Adrenal gland (tissue), 12 donors: ENCODE results near the gene SART3. TPM values are rescaled to one million over a fixed set of nuclear protein-coding genes. Genes with fewer than 3 reads are reported as not detected.

Experiments used
- DNase-seq, 7 donors: peaks; one replicate each; pipeline ENCODE4 v3.0.0-alpha.2; 2019 to 2020
- H3K27ac ChIP-seq, 5 donors: fragments of 200-600 bp; sonication (generic) in 4 of 5; 1 replicate in 3 of 5; 2 replicates in 2 of 5; pipeline versions ENCODE4 v1.5.1 to v1.8.0; 2016 to 2020; ENCODE audit warnings: mild to moderate bottlenecking in 1 of 5
- H3K27me3 ChIP-seq: fragments of 200-600 bp; 2 replicates; pipeline ENCODE4 v1.8.0; 2021
- H3K36me3 ChIP-seq, 2 donors: fragments of 200-600 bp; replicated peaks in 1 of 2; 1 replicate in 1 of 2; 2 replicates in 1 of 2; pipeline versions ENCODE4 v1.5.1 to v1.8.0; 2018 to 2022
- H3K4me1 ChIP-seq, 2 donors: fragments of 200-600 bp; replicated peaks in 1 of 2; 1 replicate in 1 of 2; 2 replicates in 1 of 2; pipeline versions ENCODE4 v1.5.1 to v1.8.0; 2018 to 2021
- H3K4me3 ChIP-seq, 4 donors: fragments of 200-600 bp; sonication (generic) in 3 of 4; one replicate each; pipeline ENCODE4 v1.5.1; 2016 to 2018
- H3K9me3 ChIP-seq, 3 donors: fragments of 200-600 bp; sonication (generic) in 1 of 3; replicated peaks in 1 of 3; 1 replicate in 2 of 3; 2 replicates in 1 of 3; pipeline versions ENCODE4 v1.5.1 to v1.8.0; 2016 to 2021
- CTCF ChIP-seq, 6 experiments: fragments of 450-650 bp in 4 of 6; fragments of 200-600 bp in 2 of 6; sonication (generic) in 1 of 6; IDR thresholded peaks; 1 replicate in 5 of 6; 2 replicates in 1 of 6; pipeline versions ENCODE4 v1.5.1 to v1.8.0; 2016 to 2021; ENCODE audit warnings: antibody characterized with exemption in 6 of 6, mild to moderate bottlenecking in 2 of 6, moderate library complexity in 1 of 6
- POLR2A ChIP-seq, 2 donors: fragments of 450-650 bp; IDR thresholded peaks; one replicate each; pipeline ENCODE4 v1.6.1; 2017; ENCODE audit warnings: antibody characterized with exemption in 2 of 2, mild to moderate bottlenecking in 2 of 2, moderate library complexity in 1 of 2
- WGBS, 4 donors: extraction: QIAGEN DNeasy Blood & Tissue Kit in 2 of 4; methylation state at CpG; one replicate each; pipeline versions ENCODE4 v1.1.5 to v1.1.7; 2013 to 2017; 5-methylcytosine and 5-hydroxymethylcytosine counted together
- intact Hi-C, 2 donors: fragments of 100-400 bp; cut with DNase I; formaldehyde crosslinking; loops; one replicate each; pipeline versions ENCODE4 v1.14.1 to v1.15.0; 2022 to 2023
- polyA plus RNA-seq, 3 donors: library from polyadenylated mRNA; stranded (reverse); fragments of 200-250 nt in 2 of 3; fragments of 350-450 nt in 1 of 3; fragmentation: Illumina TruSeq in 1 of 3; extraction: RNeasy Lipid Tissue Mini Kit (QIAGEN cat#74804) in 1 of 3; gene quantifications; one replicate each; pipeline ENCODE4 v1.2.3, GENCODE V29; 2013 to 2014
- total RNA-seq, 9 donors: library from RNA; depleted of rRNA in 4 of 9; stranded (reverse); fragments of >200 nt in 4 of 9; fragments of 120-200 nt in 1 of 9; fragmentation: NEBNext Ultra II Directional in 1 of 9; extraction: Animal tissue kit (Norgen Biotek cat#: 25700) in 1 of 9; gene quantifications; one replicate each; pipeline versions ENCODE4 v1.1.0 to v1.2.4, GENCODE V29; 2013 to 2023
- donor health status: healthy with polysubstance abuse.
- donor health status: Bipolar disorder and iron deficiency.
- donor health status: DM: yes; HTN: yes; CAD: no.
- donor health status: DM: no; HTN: no; CAD: no.
- donor health status: DM: no; HTN: no; CAD: no.
- donor health status: DM: yes; HTN: yes; CAD: no.

Gene SART3
- total and polyA plus RNA-seq, 12 donors = 27.5 to 79.3 (median 39.7) TPM

GRCh38 chr12:108477055-108477880 lies 83.7 kb downstream of the SART3 start:
- DNase-seq = no peak
- no peak overlapping the region for H3K4me3 ChIP-seq
- WGBS, 4 donors = 73 to 83% (median 78%) methylated on average over 11 of the region's 11 CpGs
- intact Hi-C loops = no loop called here
- no peaks in the 10 kb centered on the region for H3K9me3 ChIP-seq
- no peaks in the 10 kb centered on the region for H3K27me3 ChIP-seq
- TF ChIP-seq POLR2A (IDR thresholded peaks at IDR 0.05) = no peak
- no peak for TF ChIP-seq CTCF (IDR thresholded peaks at IDR 0.05)
- no peaks in the 10 kb centered on the region for H3K4me1 ChIP-seq
- no peak overlapping the region for H3K27ac ChIP-seq
- H3K36me3 ChIP-seq = no peaks in the 10 kb centered on the region

- Histone ChIP-seq H3K4me1 (no peaks in the 10 kb centered on the region), H3K27me3 (no peaks in the 10 kb centered on the region), H3K9me3 (no peaks in the 10 kb centered on the region), H3K27ac (no peak overlapping the region), H3K36me3 (no peaks in the 10 kb centered on the region), H3K4me3 (no peak overlapping the region)
- no peak for TF ChIP-seq POLR2A (IDR thresholded peaks at IDR 0.05)
- TF ChIP-seq CTCF (IDR thresholded peaks at IDR 0.05) = no peak
- intact Hi-C loops = no loop called here
- DNase-seq = no peak
- WGBS, 4 donors = 56 to 61% (median 58%) methylated on average over 1 to 2 of the region's 2 CpGs
These were observed 85.6 kb downstream of the SART3 start for GRCh38 chr12:108475396-108475795.

GRCh38 chr12:108473400-108474055 lies 87.4 kb downstream of the SART3 start:
- no peaks in the 10 kb centered on the region for H3K27me3 ChIP-seq
- no peaks in the 10 kb centered on the region for H3K9me3 ChIP-seq
- WGBS, 4 donors = 59 to 76% (median 75%) methylated on average over 5 of the region's 5 CpGs
- DNase-seq = no peak
- intact Hi-C loops = no loop called here
- TF ChIP-seq CTCF (IDR thresholded peaks at IDR 0.05) (no peak), POLR2A (IDR thresholded peaks at IDR 0.05) (no peak)
- no peaks in the 10 kb centered on the region for H3K4me1 ChIP-seq
- H3K4me3 ChIP-seq = no peak overlapping the region
- no peaks in the 10 kb centered on the region for H3K36me3 ChIP-seq
- H3K27ac ChIP-seq = no peak overlapping the region

Other genes starting within 250 kb of the SART3 start
- gene CMKLR1, start 221.9 kb downstream of the SART3 start, total RNA-seq = 10 to 100 TPM in 8 of 9 donors, 1 to 10 TPM in 1; 2.1 to 26.6 (median 19.6) TPM
- gene CMKLR1, start 221.9 kb downstream of the SART3 start, polyA plus RNA-seq = 1 to 10 TPM; 4.6 to 8.8 (median 6.1) TPM
- 10 to 100 TPM in 8 of 9 donors, 1 to 10 TPM in 1; 6.2 to 77.5 (median 13.3) TPM for gene FICD, start 45.9 kb downstream of the SART3 start, total RNA-seq
- 10 to 100 TPM in 1 of 3 donors, 1 to 10 TPM in 2; 2.7 to 71.6 (median 2.8) TPM for gene FICD, start 45.9 kb downstream of the SART3 start, polyA plus RNA-seq
- 1,000 to 10,000 TPM in 1 of 9 donors, 100 to 1,000 TPM in 8; 272 to 1,219 (median 420) TPM for gene ISCU, start 1.4 kb upstream of the SART3 start, total RNA-seq
- gene ISCU, start 1.4 kb upstream of the SART3 start, polyA plus RNA-seq = 100 to 1,000 TPM; 209 to 431 (median 272) TPM
- gene TMEM119, start 36.9 kb upstream of the SART3 start, total RNA-seq = 10 to 100 TPM in 3 of 9 donors, 1 to 10 TPM in 6; 3.3 to 14.8 (median 6.9) TPM
- gene TMEM119, start 36.9 kb upstream of the SART3 start, polyA plus RNA-seq = 10 to 100 TPM in 1 of 3 donors, 1 to 10 TPM in 2; 3.1 to 12.4 (median 5.6) TPM
- 10 to 100 TPM in 7 of 9 donors, 1 to 10 TPM in 2; 1.5 to 46.1 (median 15.5) TPM for gene SELPLG, start 72.7 kb upstream of the SART3 start, total RNA-seq
- gene SELPLG, start 72.7 kb upstream of the SART3 start, polyA plus RNA-seq = 1 to 10 TPM; 3.3 to 4.8 (median 3.8) TPM
- gene CORO1C, start 170.3 kb upstream of the SART3 start, total RNA-seq = 100 to 1,000 TPM in 2 of 9 donors, 10 to 100 TPM in 7; 46.0 to 124 (median 84.2) TPM
- 10 to 100 TPM; 17.4 to 57.1 (median 32.3) TPM for gene CORO1C, start 170.3 kb upstream of the SART3 start, polyA plus RNA-seq